ENCODE measurements around the gene CLIC4.
"Not testable (repeated sequence)": the region's sequence is repeated elsewhere in the genome, so short reads cannot be mapped to it uniquely, and the experiment has no call there.

Gene CLIC4

GRCh38 chr1:24764439-24764838 is 19.2 kb downstream of the CLIC4 start:
- no peak for DNase-seq
- intact Hi-C loops (cut with DNase I): no loop called here

- DNase-seq: no peak
- intact Hi-C loops (cut with DNase I): no loop called here
Observed at GRCh38 chr1:24764848-24765247, 19.6 kb downstream of the CLIC4 start.

GRCh38 chr1:24765308-24765988 is 20.2 kb downstream of the CLIC4 start:
- intact Hi-C loops (cut with DNase I): no loop called here

GRCh38 chr1:24767351-24767750 is 22.1 kb downstream of the CLIC4 start:
- intact Hi-C loops (cut with DNase I): no loop called here
- no peak for DNase-seq

More at GRCh38 chr1:24765308-24765988, 20.2 kb downstream of the CLIC4 start:
- no peak for DNase-seq

GRCh38 chr1:24768873-24769605 is 23.8 kb downstream of the CLIC4 start:
- intact Hi-C loops (cut with DNase I): no loop called here
- DNase-seq: no peak

GRCh38 chr1:24769656-24770651 is 24.7 kb downstream of the CLIC4 start:
- DNase-seq: no peak
- intact Hi-C loops (cut with DNase I): no loop called here

GRCh38 chr1:24770881-24771280 is 25.6 kb downstream of the CLIC4 start:
- intact Hi-C loops (cut with DNase I): no loop called here
- DNase-seq: no peak

GRCh38 chr1:24771574-24771973 is 26.3 kb downstream of the CLIC4 start:
- intact Hi-C loops (cut with DNase I): no loop called here
- no peak for DNase-seq

GRCh38 chr1:24773618-24774017 is 28.4 kb downstream of the CLIC4 start:
- no peak for DNase-seq
- intact Hi-C loops (cut with DNase I): no loop called here

GRCh38 chr1:24775348-24775747 is 30.1 kb downstream of the CLIC4 start:
- no peak for DNase-seq
- intact Hi-C loops (cut with DNase I): no loop called here

- intact Hi-C loops (cut with DNase I): no loop called here
- no peak for DNase-seq
Observed at GRCh38 chr1:24775916-24776315, 30.7 kb downstream of the CLIC4 start.

- intact Hi-C loops (cut with DNase I): no loop called here
- no peak for DNase-seq
Observed at GRCh38 chr1:24776821-24777220, 31.6 kb downstream of the CLIC4 start.

- no peak for DNase-seq
Observed at GRCh38 chr1:24778141-24778540, 32.9 kb downstream of the CLIC4 start.

GRCh38 chr1:24779199-24779598 is 34.0 kb downstream of the CLIC4 start:
- intact Hi-C loops (cut with DNase I); DNase-seq: not testable (repeated sequence)

More at GRCh38 chr1:24778141-24778540, 32.9 kb downstream of the CLIC4 start:
- intact Hi-C loops (cut with DNase I): no loop called here

GRCh38 chr1:24779689-24780464 is 34.6 kb downstream of the CLIC4 start:
- intact Hi-C loops (cut with DNase I): no loop called here
- DNase-seq: no peak

- DNase-seq; intact Hi-C loops (cut with DNase I): not testable (repeated sequence)
Observed at GRCh38 chr1:24780626-24781025, 35.4 kb downstream of the CLIC4 start.

GRCh38 chr1:24782689-24783088 is 37.4 kb downstream of the CLIC4 start:
- DNase-seq: no peak
- intact Hi-C loops (cut with DNase I): no loop called here

GRCh38 chr1:24783713-24784112 is 38.5 kb downstream of the CLIC4 start:
- no peak for DNase-seq
- intact Hi-C loops (cut with DNase I): no loop called here

- intact Hi-C loops (cut with DNase I): no loop called here
- DNase-seq: no peak
Observed at GRCh38 chr1:24786191-24786590, 40.9 kb downstream of the CLIC4 start.

Data from head of caudate nucleus (tissue), 42 donors.